Activated T-cell treated with anti-CD3 and anti-CD28 coated beads for 4 hours (primary cell): ENCODE measurements around the gene C1orf115.
"Not testable (repeated sequence)": the region's sequence is repeated elsewhere in the genome, so short reads cannot be mapped to it uniquely, and the experiment has no call there.

Experiments used
- DNase-seq: peaks from one replicate; pipeline ENCODE4 v3.0.0-alpha.2; 2020

C1orf115 gene

GRCh38 chr1:220695426-220695825 lies 5.3 kb downstream of the C1orf115 start:
- no peak for DNase-seq

GRCh38 chr1:220696226-220696862 lies 6.2 kb downstream of the C1orf115 start:
- no peak for DNase-seq

GRCh38 chr1:220696863-220697231 lies 6.7 kb downstream of the C1orf115 start:
- DNase-seq = no peak

GRCh38 chr1:220697326-220697725 lies 7.2 kb downstream of the C1orf115 start:
- DNase-seq = no peak

- no peak for DNase-seq
Observed at GRCh38 chr1:220698607-220699016, 8.4 kb downstream of the C1orf115 start.

- DNase-seq = no peak
Observed at GRCh38 chr1:220699044-220699443, 8.9 kb downstream of the C1orf115 start.

- DNase-seq = no peak
Observed at GRCh38 chr1:220700556-220701179, 10.5 kb downstream of the C1orf115 start.

- DNase-seq = no peak
Observed at GRCh38 chr1:220701974-220702373, 11.8 kb downstream of the C1orf115 start.

- DNase-seq = no peak
Observed at GRCh38 chr1:220702733-220703270, 12.6 kb downstream of the C1orf115 start.

GRCh38 chr1:220703305-220703704 lies 13.1 kb downstream of the C1orf115 start:
- no peak for DNase-seq

GRCh38 chr1:220705782-220706181 lies 15.6 kb downstream of the C1orf115 start:
- DNase-seq = no peak

- no peak for DNase-seq
Observed at GRCh38 chr1:220706480-220706879, 16.3 kb downstream of the C1orf115 start.

GRCh38 chr1:220707160-220707559 lies 17.0 kb downstream of the C1orf115 start:
- no peak for DNase-seq

- DNase-seq = no peak
Observed at GRCh38 chr1:220708244-220708643, 18.1 kb downstream of the C1orf115 start.

GRCh38 chr1:220708936-220709801 lies 19.0 kb downstream of the C1orf115 start:
- DNase-seq = no peak

GRCh38 chr1:220710333-220710732 lies 20.2 kb downstream of the C1orf115 start:
- DNase-seq = no peak

GRCh38 chr1:220711056-220711809 lies 21.1 kb downstream of the C1orf115 start:
- DNase-seq = no peak

GRCh38 chr1:220715986-220716385 lies 25.8 kb downstream of the C1orf115 start:
- DNase-seq = not testable (repeated sequence)

GRCh38 chr1:220717800-220718640 lies 27.9 kb downstream of the C1orf115 start:
- DNase-seq = no peak

- DNase-seq = not testable (repeated sequence)
Observed at GRCh38 chr1:220721266-220721665, 31.1 kb downstream of the C1orf115 start.

- DNase-seq = no peak
Observed at GRCh38 chr1:220726634-220727033, 36.5 kb downstream of the C1orf115 start.

GRCh38 chr1:220727519-220727918 lies 37.4 kb downstream of the C1orf115 start:
- no peak for DNase-seq
